ENCODE measurements around the gene FLRT2.

GRCh38 chr14:85613496-85613895 is 83.6 kb downstream of the FLRT2 start:
- no peak for TF ChIP-seq EZH2 (IDR thresholded peaks at IDR 0.05; ENCODE audit: insufficient read depth, poor library complexity, severe bottlenecking)
- TF ChIP-seq EZH2phosphoT487 (IDR thresholded peaks at IDR 0.05; ENCODE audit: insufficient read depth, low read depth) = no peak
